Vagina (tissue), 2 donors: Measurements from ENCODE around the gene SREBF2.

Source experiments
- POLR2A ChIP-seq, 2 donors: fragments of 450-650 bp; IDR thresholded peaks; one replicate each; pipeline ENCODE4 v1.6.1; 2017; ENCODE audit warnings: antibody characterized with exemption in 2 of 2, mild to moderate bottlenecking in 2 of 2, moderate library complexity in 2 of 2
- POLR2AphosphoS5 ChIP-seq, 2 donors: sonication (generic); formaldehyde crosslinking; IDR thresholded peaks; one replicate each; pipeline ENCODE4 v1.9.0; 2017; ENCODE audit warnings: antibody characterized with exemption in 2 of 2, mild to moderate bottlenecking in 2 of 2, low read depth in 1 of 2; ENCODE audit not compliant: insufficient read depth in 1 of 2
- TF ChIP-seq, protein P1 (sequence below), 3 experiments: fragments of 450-650 bp in 2 of 3; fragments of 200-600 bp in 1 of 3; sonication (generic) in 1 of 3; IDR thresholded peaks; one replicate each; pipeline ENCODE4 v1.5.1; 2017 to 2019; ENCODE audit warnings: antibody characterized with exemption in 3 of 3, mild to moderate bottlenecking in 2 of 3, moderate library complexity in 2 of 3

DNA sequence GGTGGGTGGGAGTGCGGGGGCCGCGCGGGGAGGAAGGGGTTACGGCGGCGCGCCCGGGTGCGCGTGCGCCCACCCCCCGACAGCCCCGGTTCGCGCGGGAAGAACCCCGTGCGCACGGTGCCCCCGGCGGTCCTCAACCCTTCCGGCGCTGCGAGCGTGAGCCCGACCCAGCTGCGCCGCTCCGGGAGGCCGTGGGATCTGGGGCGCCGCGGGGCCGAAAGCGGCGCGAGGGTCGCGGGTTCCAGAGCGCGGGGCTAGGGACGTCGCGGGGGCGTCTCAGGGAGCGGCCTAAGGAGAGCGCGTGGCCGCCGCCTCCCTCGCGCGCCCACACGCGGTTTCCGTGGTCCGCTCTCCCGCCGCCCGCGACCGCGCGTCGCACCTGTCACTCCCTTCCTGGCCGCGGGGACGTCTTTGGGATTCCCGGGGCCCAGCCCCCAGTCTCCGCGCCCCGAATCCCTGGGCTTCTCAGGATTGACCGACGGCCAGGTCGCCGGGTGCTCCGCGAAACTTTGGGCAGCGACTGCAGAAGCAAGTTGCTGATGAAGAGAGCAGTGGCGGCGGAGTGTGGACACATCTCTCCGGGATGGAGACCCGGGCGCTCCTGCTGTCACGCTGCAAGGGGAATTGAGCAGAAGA lies 582 bp downstream of the SREBF2 start:
- TF ChIP-seq POLR2A (IDR thresholded peaks at IDR 0.05) (no peak), POLR2AphosphoS5 (IDR thresholded peaks at IDR 0.05; ENCODE audit: insufficient read depth in 1 of 2, low read depth in 1 of 2) (no peak)
- TF ChIP-seq, protein P1, sequence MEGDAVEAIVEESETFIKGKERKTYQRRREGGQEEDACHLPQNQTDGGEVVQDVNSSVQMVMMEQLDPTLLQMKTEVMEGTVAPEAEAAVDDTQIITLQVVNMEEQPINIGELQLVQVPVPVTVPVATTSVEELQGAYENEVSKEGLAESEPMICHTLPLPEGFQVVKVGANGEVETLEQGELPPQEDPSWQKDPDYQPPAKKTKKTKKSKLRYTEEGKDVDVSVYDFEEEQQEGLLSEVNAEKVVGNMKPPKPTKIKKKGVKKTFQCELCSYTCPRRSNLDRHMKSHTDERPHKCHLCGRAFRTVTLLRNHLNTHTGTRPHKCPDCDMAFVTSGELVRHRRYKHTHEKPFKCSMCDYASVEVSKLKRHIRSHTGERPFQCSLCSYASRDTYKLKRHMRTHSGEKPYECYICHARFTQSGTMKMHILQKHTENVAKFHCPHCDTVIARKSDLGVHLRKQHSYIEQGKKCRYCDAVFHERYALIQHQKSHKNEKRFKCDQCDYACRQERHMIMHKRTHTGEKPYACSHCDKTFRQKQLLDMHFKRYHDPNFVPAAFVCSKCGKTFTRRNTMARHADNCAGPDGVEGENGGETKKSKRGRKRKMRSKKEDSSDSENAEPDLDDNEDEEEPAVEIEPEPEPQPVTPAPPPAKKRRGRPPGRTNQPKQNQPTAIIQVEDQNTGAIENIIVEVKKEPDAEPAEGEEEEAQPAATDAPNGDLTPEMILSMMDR (IDR thresholded peaks at IDR 0.05) = no peak
